CD1c-positive myeloid dendritic cell (primary cell): ENCODE data around the gene SVEP1.
"Not testable (repeated sequence)": the region's sequence is repeated elsewhere in the genome, so short reads cannot be mapped to it uniquely, and the experiment has no call there.

Experiments
- DNase-seq: peaks from one replicate; pipeline ENCODE4 v3.0.0-alpha.2; 2016; ENCODE audit errors: extremely low spot score

Gene SVEP1

GRCh38 chr9:110446171-110446570 is 133.4 kb downstream of the SVEP1 start:
- peak; percentile 14 for DNase-seq

- no peak for DNase-seq
Observed at GRCh38 chr9:110444911-110445310, 134.6 kb downstream of the SVEP1 start.

GRCh38 chr9:110443866-110444220 is 135.7 kb downstream of the SVEP1 start:
- DNase-seq, result no peak

GRCh38 chr9:110443146-110443865 is 136.2 kb downstream of the SVEP1 start:
- no peak for DNase-seq

- no peak for DNase-seq
Observed at GRCh38 chr9:110440796-110441195, 138.7 kb downstream of the SVEP1 start.

- no peak for DNase-seq
Observed at GRCh38 chr9:110440172-110440571, 139.4 kb downstream of the SVEP1 start.

GRCh38 chr9:110432253-110432652 is 147.3 kb downstream of the SVEP1 start:
- DNase-seq, result no peak

GRCh38 chr9:110429453-110429852 is 150.1 kb downstream of the SVEP1 start:
- DNase-seq, result no peak

- DNase-seq, result peak; percentile 15
Observed at GRCh38 chr9:110427497-110428104, 151.9 kb downstream of the SVEP1 start.

- DNase-seq, result no peak
Observed at GRCh38 chr9:110426052-110426709, 153.4 kb downstream of the SVEP1 start.

GRCh38 chr9:110414471-110414870 is 165.1 kb downstream of the SVEP1 start:
- DNase-seq, result no peak

- no peak for DNase-seq
Observed at GRCh38 chr9:110410961-110411360, 168.6 kb downstream of the SVEP1 start.

- DNase-seq, result no peak
Observed at GRCh38 chr9:110408598-110408997, 170.9 kb downstream of the SVEP1 start.

- no peak for DNase-seq
Observed at GRCh38 chr9:110405858-110406443, 173.6 kb downstream of the SVEP1 start.

GRCh38 chr9:110404473-110404872 is 175.1 kb downstream of the SVEP1 start:
- no peak for DNase-seq

- no peak for DNase-seq
Observed at GRCh38 chr9:110399983-110400382, 179.6 kb downstream of the SVEP1 start.

- DNase-seq, result not testable (repeated sequence)
Observed at GRCh38 chr9:110398992-110399391, 180.5 kb downstream of the SVEP1 start.

- DNase-seq, result no peak
Observed at GRCh38 chr9:110391826-110392485, 187.6 kb downstream of the SVEP1 start.

- DNase-seq, result no peak
Observed at GRCh38 chr9:110389148-110389750, 190.3 kb downstream of the SVEP1 start.

GRCh38 chr9:110383491-110383890 is 196.1 kb downstream of the SVEP1 start:
- no peak for DNase-seq

GRCh38 chr9:110382731-110383130 is 196.8 kb downstream of the SVEP1 start:
- no peak for DNase-seq
